ENCODE results near the gene TAS1R2. TPM values are rescaled to one million over a fixed set of nuclear protein-coding genes. Genes with fewer than 3 reads are reported as not detected.

Gene TAS1R2
- polyA plus RNA-seq, 1 of the 3 experiments (the other 2 are of a cell fraction), result not detected

GRCh38 chr1:18890706-18891425, 31.4 kb upstream of the TAS1R2 start:
- H3K9ac ChIP-seq, result no peak overlapping the region
- no peaks in the 10 kb centered on the region for H3K9me2 ChIP-seq
- H3K4me1 ChIP-seq (ENCODE audit: control insufficient read depth in 1 of 2, insufficient read depth in 2 of 2, low read depth in 1 of 2, low read length in 1 of 2), result peaks cover 4 to 11% of the 10 kb centered on the region in 2 experiments; a peak in 2 of 4 replicates
- no peak overlapping the region for H2AFZ ChIP-seq (ENCODE audit: low read depth)
- CTCF ChIA-PET, result interaction anchor here (1.0 to 2.0 kb wide), 5 partner anchors 16 to 293 kb away, joined by 3 to 13 read pairs (median 3); no protein-coding TSS in a partner anchor
- 75% methylated on average over 5 of the region's 6 CpGs for WGBS (ENCODE audit: low lambda C conversion rate)
- no peaks in the 10 kb centered on the region for H3K9me3 ChIP-seq
- H4K20me1 ChIP-seq (ENCODE audit: insufficient read depth), result no peaks in the 10 kb centered on the region
- peaks cover 4% of the 10 kb centered on the region for H3F3A ChIP-seq (replicated peaks; ENCODE audit: insufficient read depth)
- no peak overlapping the region for H3K27ac ChIP-seq (ENCODE audit: low read depth in 2 of 2, low read length in 1 of 2)
- no peak for DNase-seq
- no peaks in the 10 kb centered on the region for H3K36me3 ChIP-seq (replicated peaks in 1 of 2; ENCODE audit: control insufficient read depth in 1 of 2, insufficient read depth in 2 of 2, low read length in 1 of 2)
- POLR2A ChIA-PET, result no interaction called here
- no peaks in the 10 kb centered on the region for H3K27me3 ChIP-seq (ENCODE audit: insufficient read depth)
- TF ChIP-seq SIN3A (IDR thresholded peaks at IDR 0.05; ENCODE audit: borderline replicate concordance, low read depth, low read length) (no peak), RAD21 (IDR thresholded peaks at IDR 0.05; ENCODE audit: low read length) (no peak), SMC3 (IDR thresholded peaks at IDR 0.05; ENCODE audit: low read depth, low read length) (no peak)
- no peaks in the 10 kb centered on the region for H3K79me2 ChIP-seq (ENCODE audit: insufficient read depth)
- H3K4me2 ChIP-seq, result no peak overlapping the region
- H3K4me3 ChIP-seq (ENCODE audit: low read depth in 2 of 2, low read length in 1 of 2), result no peak overlapping the region

- H3K27me3 ChIP-seq (ENCODE audit: insufficient read depth), result no peaks in the 10 kb centered on the region
- no peak overlapping the region for H2AFZ ChIP-seq (ENCODE audit: low read depth)
- whole genome bisulfite sequencing (ENCODE audit: low lambda C conversion rate), result 100% methylated on average over 1 of the region's 1 CpG
- peaks cover 0 to 3% of the 10 kb centered on the region in 2 experiments for H3K36me3 ChIP-seq (replicated peaks in 1 of 2; ENCODE audit: control insufficient read depth in 1 of 2, insufficient read depth in 2 of 2, low read length in 1 of 2)
- CTCF ChIA-PET, result interaction anchor here (3.0 to 25.9 kb wide), 5 partner anchors 9 to 288 kb away, joined by 33 to 350 read pairs (median 59); partner anchors contain the start of gene ALDH4A1
- peaks cover 5% of the 10 kb centered on the region for H3F3A ChIP-seq (replicated peaks; ENCODE audit: insufficient read depth)
- H3K9me2 ChIP-seq, result no peaks in the 10 kb centered on the region
- no peak overlapping the region for H3K4me3 ChIP-seq (ENCODE audit: low read depth in 2 of 2, low read length in 1 of 2)
- peak overlapping the region; percentile 43; the same call in 1 of the 2 replicates for H3K4me2 ChIP-seq
- no peak overlapping the region for H3K9ac ChIP-seq
- POLR2A ChIA-PET, result interaction anchor here (2.4 kb wide), 1 partner anchor 17 kb away, joined by 8 read pairs; the partner anchor contains the start of gene ALDH4A1
- H3K27ac ChIP-seq (ENCODE audit: low read depth in 2 of 2, low read length in 1 of 2), result peak overlapping the region in 1 of 2 experiments; percentile 50; a peak in 2 of 4 replicates
- no peaks in the 10 kb centered on the region for H4K20me1 ChIP-seq (ENCODE audit: insufficient read depth)
- no peak for DNase-seq
- TF ChIP-seq MXI1 (IDR thresholded peaks at IDR 0.05; ENCODE audit: low read depth, low read length), result no peak
- TF ChIP-seq EP300 (IDR thresholded peaks at IDR 0.05; ENCODE audit: borderline replicate concordance in 1 of 2, low read depth in 1 of 2, low read length in 1 of 2), result no peak
- TF ChIP-seq MEF2A (IDR thresholded peaks at IDR 0.05; ENCODE audit: borderline replicate concordance, low read depth), result no peak
- TF ChIP-seq PBX3 (IDR thresholded peaks at IDR 0.05), result peak; percentile 17; the same call in 1 of the 2 replicates
- no peak for TF ChIP-seq RAD21 (IDR thresholded peaks at IDR 0.05; ENCODE audit: low read length)
- peak; percentile 55 for TF ChIP-seq NFIC (IDR thresholded peaks at IDR 0.05; ENCODE audit: borderline replicate concordance)
- no peak for TF ChIP-seq IRF3 (IDR thresholded peaks at IDR 0.05; ENCODE audit: low read depth, low read length)
- H3K9me3 ChIP-seq, result no peaks in the 10 kb centered on the region
- peaks cover 0 to 4% of the 10 kb centered on the region in 2 experiments; a peak in 2 of 4 replicates for H3K4me1 ChIP-seq (ENCODE audit: control insufficient read depth in 1 of 2, insufficient read depth in 2 of 2, low read depth in 1 of 2, low read length in 1 of 2)
- no peaks in the 10 kb centered on the region for H3K79me2 ChIP-seq (ENCODE audit: insufficient read depth)
These were observed 26.5 kb upstream of the TAS1R2 start for GRCh38 chr1:18886003-18886335.
